ENCODE results near the gene SLC16A13. TPM values are rescaled to one million over a fixed set of nuclear protein-coding genes. Genes with fewer than 3 reads are reported as not detected.
A peak's percentile ranks its signal among the peaks of the same experiment; 100 is the strongest.

SLC16A13 gene
- total and polyA plus RNA-seq, 10 of the 15 experiments (the other 5 are each of a cell fraction or from before 2014, with no cell fraction given): 0.34 to 12.1 (median 3.3) TPM

GRCh38 chr17:7043182-7043496 is 7.3 kb downstream of the SLC16A13 start (continued):
- TF ChIP-seq TARDBP (IDR thresholded peaks at IDR 0.05; ENCODE audit: borderline replicate concordance) (no peak), CHD1 (IDR thresholded peaks at IDR 0.05; ENCODE audit: low read depth, low read length) (no peak), ETV6 (conservative IDR thresholded peaks at IDR 0.05 in 1 of 2, IDR thresholded peaks at IDR 0.05 in 1 of 2; ENCODE audit: borderline replicate concordance in 1 of 2, low read depth in 1 of 2) (no peak), HCFC1 (IDR thresholded peaks at IDR 0.05; ENCODE audit: low read length) (no peak), FOXM1 (IDR thresholded peaks at IDR 0.05; ENCODE audit: low read depth, low read length) (no peak), HDAC6 (IDR thresholded peaks at IDR 0.05; ENCODE audit: unreplicated experiment) (no peak), RAD51 (IDR thresholded peaks at IDR 0.05) (no peak)

GRCh38 chr17:7043497-7044198 is 7.8 kb downstream of the SLC16A13 start, which contains the start of gene SLC16A11:
Gene SLC16A11 (minus strand): TSS chr17:7044092. CDS start chr17:7043513, 579 bp downstream.
- SMC1A ChIA-PET (ENCODE audit: uncharacterized antibody, unreplicated experiment): interaction anchor here (1.0 to 13.6 kb wide), 2 partner anchors 8 to 93 kb away, joined by 3 to 356 read pairs; partner anchors contain the start of gene SLC16A13
- intact Hi-C loops (cut with micrococcal nuclease; ENCODE audit: unreplicated experiment): loop anchor here (2.0 to 10.0 kb wide), 2 partner anchors 253 to 391 kb away; partner anchors contain the start of genes FGF11 and TMEM102
- H3K9ac ChIP-seq (ENCODE audit: control insufficient read depth, insufficient read depth, low read length): 0 out of 2 replicates have a peak within 1 kb of the TSS, but pooled peaks have one; percentile 16
- TF ChIP-seq ZZZ3 (IDR thresholded peaks at IDR 0.05; ENCODE audit: control insufficient read depth, insufficient read length, low read depth) (no peak), HDGF (IDR thresholded peaks at IDR 0.05) (no peak), BRCA1 (IDR thresholded peaks at IDR 0.05; ENCODE audit: low read depth, low read length) (no peak), KDM1A (IDR thresholded peaks at IDR 0.05; ENCODE audit: borderline replicate concordance) (no peak), TAF1 (IDR thresholded peaks at IDR 0.05; ENCODE audit: borderline replicate concordance, low read depth, low read length) (no peak), ZNF217 (IDR thresholded peaks at IDR 0.05) (no peak), CEBPZ (IDR thresholded peaks at IDR 0.05; ENCODE audit: low read depth, low read length) (no peak), FOS (IDR thresholded peaks at IDR 0.05; ENCODE audit: borderline replicate concordance, extremely low read depth, insufficient read length) (no peak), DPF2 (IDR thresholded peaks at IDR 0.05) (no peak; the same call in 1 of the 2 replicates), CBX3 (IDR thresholded peaks at IDR 0.05; ENCODE audit: borderline replicate concordance, low read depth) (no peak), MAX (IDR thresholded peaks at IDR 0.05; ENCODE audit: low read depth, low read length) (peak; percentile 63; the same call in 1 of the 2 replicates)

More at GRCh38 chr17:7043497-7044198, 7.8 kb downstream of the SLC16A13 start, which contains the start of gene SLC16A11:
- H3K27me3 ChIP-seq (replicated peaks in 1 of 2; ENCODE audit: control insufficient read depth in 2 of 2, insufficient read depth in 2 of 2, low read length in 1 of 2): peaks cover 0 to 2% of the 10 kb centered on the region in 2 experiments; a peak in 2 of 4 replicates
- POLR2A ChIA-PET: interaction anchor here (0.6 to 1.0 kb wide), 3 partner anchors 29 to 355 kb away, joined by 4 read pairs; a partner anchor contains a TSS
- peaks cover 27% of the 10 kb centered on the region for H3K4me1 ChIP-seq (ENCODE audit: control insufficient read depth, insufficient read depth, low read length)
- H3K79me2 ChIP-seq (ENCODE audit: control insufficient read depth, insufficient read depth, low read length): no peaks in the 10 kb centered on the region
- no peak for DNase-seq (ENCODE audit: low read depth, low spot score)
- CTCF ChIA-PET: interaction anchor here (1.2 to 21.9 kb wide), 3 partner anchors 7 to 94 kb away, joined by 4 to 590 read pairs (median 36); partner anchors contain the start of gene SLC16A13
- ATAC-seq: peak; percentile 28
- H2AFZ ChIP-seq (ENCODE audit: control insufficient read depth, low read depth, low read length): peak within 1 kb of the TSS; percentile 53
- WGBS (ENCODE audit: insufficient coverage, insufficient replicate concordance, low lambda C conversion rate, missing lambda C conversion rate): 5% methylated on average over 57 of the region's 58 CpGs
- no peak for FAIRE-seq
- peak within 1 kb of the TSS; percentile 82 for H3K4me2 ChIP-seq (ENCODE audit: control insufficient read depth, insufficient read depth)
- H3K4me3 ChIP-seq: peak within 1 kb of the TSS; percentile 48; the same call in 1 of the 2 replicates
- in situ Hi-C loops (cut with MboI): loop anchor here (5.0 to 25.0 kb wide), 2 partner anchors 254 to 519 kb away; partner anchors contain the start of genes SENP3 and TNFSF13
- no TSS peak for BruUV-seq (replicated peaks)
- H3K9me3 ChIP-seq (replicated peaks; ENCODE audit: control insufficient read depth, insufficient read depth, low read length): no peaks in the 10 kb centered on the region
- no peak within 1 kb of the TSS for H3K27ac ChIP-seq (ENCODE audit: control insufficient read depth, insufficient read depth)
- RAD21 ChIA-PET (ENCODE audit: unreplicated experiment): interaction anchor here (0.7 to 10.0 kb wide), 5 partner anchors 8 to 253 kb away, joined by 3 to 269 read pairs (median 6); partner anchors contain the start of genes BCL6B and SLC16A13
- no peaks in the 10 kb centered on the region for H4K20me1 ChIP-seq (ENCODE audit: control insufficient read depth, insufficient read depth)
- no peaks in the 10 kb centered on the region for H3K36me3 ChIP-seq (ENCODE audit: control insufficient read depth in 2 of 2, insufficient read depth in 2 of 2, low read length in 1 of 2)

Data from GM12878 (cell line).